ENCODE data around the gene IFI27L2.
"Not testable (repeated sequence)": the region's sequence is repeated elsewhere in the genome, so short reads cannot be mapped to it uniquely, and the experiment has no call there.

IFI27L2 gene

GRCh38 chr14:94165744-94166143 lies 36.3 kb upstream of the IFI27L2 start:
- Histone ChIP-seq H3K36me3 (ENCODE audit: control insufficient read depth, insufficient read depth, low read length, severe bottlenecking) (no peaks in the 10 kb centered on the region), H3K9ac (ENCODE audit: low read length) (no peak overlapping the region), H3K27me3 (replicated peaks; ENCODE audit: control insufficient read depth, insufficient read depth, low read length) (peaks cover 17% of the 10 kb centered on the region), H3K9me3 (ENCODE audit: control insufficient read depth, low read length) (no peaks in the 10 kb centered on the region), H3K4me1 (ENCODE audit: control insufficient read depth, insufficient read depth, low read length) (peaks cover 4% of the 10 kb centered on the region), H3K4me3 (ENCODE audit: low read length) (no peak overlapping the region)
- no peak for DNase-seq (ENCODE audit: low read depth)

GRCh38 chr14:94164685-94165431 lies 35.5 kb upstream of the IFI27L2 start:
- H3K4me1 ChIP-seq (ENCODE audit: control insufficient read depth, insufficient read depth, low read length): peaks cover 4% of the 10 kb centered on the region
- peaks cover 19% of the 10 kb centered on the region for H3K27me3 ChIP-seq (replicated peaks; ENCODE audit: control insufficient read depth, insufficient read depth, low read length)
- H3K9ac ChIP-seq (ENCODE audit: low read length): no peak overlapping the region
- DNase-seq (ENCODE audit: low read depth): no peak
- no peaks in the 10 kb centered on the region for H3K9me3 ChIP-seq (ENCODE audit: control insufficient read depth, low read length)
- no peak overlapping the region for H3K4me3 ChIP-seq (ENCODE audit: low read length)
- H3K36me3 ChIP-seq (ENCODE audit: control insufficient read depth, insufficient read depth, low read length, severe bottlenecking): no peaks in the 10 kb centered on the region

- DNase-seq (ENCODE audit: low read depth): no peak
- Histone ChIP-seq H3K4me1 (ENCODE audit: control insufficient read depth, insufficient read depth, low read length) (peaks cover 4% of the 10 kb centered on the region), H3K4me3 (ENCODE audit: low read length) (no peak overlapping the region), H3K27me3 (replicated peaks; ENCODE audit: control insufficient read depth, insufficient read depth, low read length) (peaks cover 20% of the 10 kb centered on the region), H3K36me3 (ENCODE audit: control insufficient read depth, insufficient read depth, low read length, severe bottlenecking) (no peaks in the 10 kb centered on the region), H3K9me3 (ENCODE audit: control insufficient read depth, low read length) (no peaks in the 10 kb centered on the region), H3K9ac (ENCODE audit: low read length) (no peak overlapping the region)
These were observed 34.4 kb upstream of the IFI27L2 start for GRCh38 chr14:94163796-94164195.

- no peak for DNase-seq (ENCODE audit: low read depth)
- H3K36me3 ChIP-seq (ENCODE audit: control insufficient read depth, insufficient read depth, low read length, severe bottlenecking): no peaks in the 10 kb centered on the region
- H3K4me1 ChIP-seq (ENCODE audit: control insufficient read depth, insufficient read depth, low read length): peaks cover 4% of the 10 kb centered on the region
- no peak overlapping the region for H3K4me3 ChIP-seq (ENCODE audit: low read length)
- H3K27me3 ChIP-seq (replicated peaks; ENCODE audit: control insufficient read depth, insufficient read depth, low read length): peaks cover 31% of the 10 kb centered on the region
- no peak overlapping the region for H3K9ac ChIP-seq (ENCODE audit: low read length)
- H3K9me3 ChIP-seq (ENCODE audit: control insufficient read depth, low read length): no peaks in the 10 kb centered on the region
These were observed 33.1 kb upstream of the IFI27L2 start for GRCh38 chr14:94162466-94162865.

GRCh38 chr14:94161981-94162380 lies 32.6 kb upstream of the IFI27L2 start:
- Histone ChIP-seq H3K27me3 (replicated peaks; ENCODE audit: control insufficient read depth, insufficient read depth, low read length) (peaks cover 36% of the 10 kb centered on the region), H3K9me3 (ENCODE audit: control insufficient read depth, low read length) (no peaks in the 10 kb centered on the region), H3K4me1 (ENCODE audit: control insufficient read depth, insufficient read depth, low read length) (peaks cover 4% of the 10 kb centered on the region), H3K4me3 (ENCODE audit: low read length) (no peak overlapping the region), H3K9ac (ENCODE audit: low read length) (no peak overlapping the region), H3K36me3 (ENCODE audit: control insufficient read depth, insufficient read depth, low read length, severe bottlenecking) (no peaks in the 10 kb centered on the region)
- DNase-seq (ENCODE audit: low read depth): peak; percentile 53

- Histone ChIP-seq H3K4me1 (ENCODE audit: control insufficient read depth, insufficient read depth, low read length) (peaks cover 4% of the 10 kb centered on the region), H3K4me3 (ENCODE audit: low read length) (no peak overlapping the region), H3K27me3 (replicated peaks; ENCODE audit: control insufficient read depth, insufficient read depth, low read length) (peaks cover 44% of the 10 kb centered on the region), H3K36me3 (ENCODE audit: control insufficient read depth, insufficient read depth, low read length, severe bottlenecking) (no peaks in the 10 kb centered on the region), H3K9me3 (ENCODE audit: control insufficient read depth, low read length) (no peaks in the 10 kb centered on the region), H3K9ac (ENCODE audit: low read length) (no peak overlapping the region)
- DNase-seq (ENCODE audit: low read depth): no peak
These were observed 31.7 kb upstream of the IFI27L2 start for GRCh38 chr14:94161058-94161457.

- no peak for DNase-seq (ENCODE audit: low read depth)
- H3K27me3 ChIP-seq (replicated peaks; ENCODE audit: control insufficient read depth, insufficient read depth, low read length): peaks cover 33% of the 10 kb centered on the region
- no peak overlapping the region for H3K4me3 ChIP-seq (ENCODE audit: low read length)
- H3K9me3 ChIP-seq (ENCODE audit: control insufficient read depth, low read length): peaks cover 13% of the 10 kb centered on the region
- H3K36me3 ChIP-seq (ENCODE audit: control insufficient read depth, insufficient read depth, low read length, severe bottlenecking): no peaks in the 10 kb centered on the region
- no peaks in the 10 kb centered on the region for H3K4me1 ChIP-seq (ENCODE audit: control insufficient read depth, insufficient read depth, low read length)
- no peak overlapping the region for H3K9ac ChIP-seq (ENCODE audit: low read length)
These were observed 29.0 kb upstream of the IFI27L2 start for GRCh38 chr14:94158239-94158883.

- H3K27me3 ChIP-seq (replicated peaks; ENCODE audit: control insufficient read depth, insufficient read depth, low read length): peaks cover 45% of the 10 kb centered on the region
- no peaks in the 10 kb centered on the region for H3K36me3 ChIP-seq (ENCODE audit: control insufficient read depth, insufficient read depth, low read length, severe bottlenecking)
- H3K9ac ChIP-seq (ENCODE audit: low read length): no peak overlapping the region
- DNase-seq (ENCODE audit: low read depth): no peak
- no peaks in the 10 kb centered on the region for H3K4me1 ChIP-seq (ENCODE audit: control insufficient read depth, insufficient read depth, low read length)
- H3K4me3 ChIP-seq (ENCODE audit: low read length): no peak overlapping the region
- peaks cover 13% of the 10 kb centered on the region for H3K9me3 ChIP-seq (ENCODE audit: control insufficient read depth, low read length)
These were observed 27.8 kb upstream of the IFI27L2 start for GRCh38 chr14:94157197-94157596.

- H3K27me3 ChIP-seq (replicated peaks; ENCODE audit: control insufficient read depth, insufficient read depth, low read length): peaks cover 50% of the 10 kb centered on the region
- H3K9ac ChIP-seq (ENCODE audit: low read length); H3K36me3 ChIP-seq (ENCODE audit: control insufficient read depth, insufficient read depth, low read length, severe bottlenecking); H3K4me1 ChIP-seq (ENCODE audit: control insufficient read depth, insufficient read depth, low read length); H3K4me3 ChIP-seq (ENCODE audit: low read length); DNase-seq (ENCODE audit: low read depth): not testable (repeated sequence)
- peaks cover 13% of the 10 kb centered on the region for H3K9me3 ChIP-seq (ENCODE audit: control insufficient read depth, low read length)
These were observed 26.7 kb upstream of the IFI27L2 start for GRCh38 chr14:94156143-94156542.

GRCh38 chr14:94153750-94154342 lies 24.4 kb upstream of the IFI27L2 start:
- no peak overlapping the region for H3K4me3 ChIP-seq (ENCODE audit: low read length)

GRCh38 chr14:94152676-94153075 lies 23.3 kb upstream of the IFI27L2 start:
- Histone ChIP-seq H3K27me3 (replicated peaks; ENCODE audit: control insufficient read depth, insufficient read depth, low read length) (peaks cover 38% of the 10 kb centered on the region), H3K4me3 (ENCODE audit: low read length) (no peak overlapping the region), H3K36me3 (ENCODE audit: control insufficient read depth, insufficient read depth, low read length, severe bottlenecking) (no peaks in the 10 kb centered on the region), H3K9ac (ENCODE audit: low read length) (no peak overlapping the region), H3K4me1 (ENCODE audit: control insufficient read depth, insufficient read depth, low read length) (no peaks in the 10 kb centered on the region), H3K9me3 (ENCODE audit: control insufficient read depth, low read length) (peaks cover 13% of the 10 kb centered on the region)
- no peak for DNase-seq (ENCODE audit: low read depth)

More at GRCh38 chr14:94153750-94154342, 24.4 kb upstream of the IFI27L2 start:
- no peaks in the 10 kb centered on the region for H3K36me3 ChIP-seq (ENCODE audit: control insufficient read depth, insufficient read depth, low read length, severe bottlenecking)
- H3K4me1 ChIP-seq (ENCODE audit: control insufficient read depth, insufficient read depth, low read length): no peaks in the 10 kb centered on the region
- no peak overlapping the region for H3K9ac ChIP-seq (ENCODE audit: low read length)
- DNase-seq (ENCODE audit: low read depth): no peak
- H3K9me3 ChIP-seq (ENCODE audit: control insufficient read depth, low read length): peaks cover 13% of the 10 kb centered on the region
- H3K27me3 ChIP-seq (replicated peaks; ENCODE audit: control insufficient read depth, insufficient read depth, low read length): peaks cover 47% of the 10 kb centered on the region

Measured in adipocyte (in vitro differentiated cells).